ENCODE data around the gene TLE4.
"Not testable (repeated sequence)": the region's sequence is repeated elsewhere in the genome, so short reads cannot be mapped to it uniquely, and the experiment has no call there.

Gene TLE4

GRCh38 chr9:79604149-79604548, 32.4 kb downstream of the TLE4 start:
- DNase-seq = no peak

GRCh38 chr9:79604921-79605562, 33.3 kb downstream of the TLE4 start:
- DNase-seq = no peak

- DNase-seq = not testable (repeated sequence)
These were observed 34.8 kb downstream of the TLE4 start for GRCh38 chr9:79606529-79606928.

- no peak for DNase-seq
These were observed 37.8 kb downstream of the TLE4 start for GRCh38 chr9:79609468-79610018.

GRCh38 chr9:79610019-79610631, 38.4 kb downstream of the TLE4 start:
- peak; percentile 18 for DNase-seq

GRCh38 chr9:79610791-79611614, 39.2 kb downstream of the TLE4 start:
- DNase-seq = no peak

GRCh38 chr9:79613145-79613544, 41.4 kb downstream of the TLE4 start:
- DNase-seq = no peak

- DNase-seq = no peak
These were observed 43.3 kb downstream of the TLE4 start for GRCh38 chr9:79615038-79615437.

- DNase-seq = no peak
These were observed 44.2 kb downstream of the TLE4 start for GRCh38 chr9:79616013-79616412.

- no peak for DNase-seq
These were observed 45.2 kb downstream of the TLE4 start for GRCh38 chr9:79616971-79617370.

- no peak for DNase-seq
These were observed 45.6 kb downstream of the TLE4 start for GRCh38 chr9:79617395-79617794.

- DNase-seq = no peak
These were observed 48.2 kb downstream of the TLE4 start for GRCh38 chr9:79619930-79620329.

- DNase-seq = no peak
These were observed 50.3 kb downstream of the TLE4 start for GRCh38 chr9:79621916-79622575.

- DNase-seq = no peak
These were observed 52.3 kb downstream of the TLE4 start for GRCh38 chr9:79623799-79624721.

- DNase-seq = no peak
These were observed 58.0 kb downstream of the TLE4 start for GRCh38 chr9:79629721-79630120.

- DNase-seq = no peak
These were observed 59.0 kb downstream of the TLE4 start for GRCh38 chr9:79630521-79631403.

GRCh38 chr9:79632060-79632459, 60.3 kb downstream of the TLE4 start:
- DNase-seq = no peak

GRCh38 chr9:79632705-79633104, 60.9 kb downstream of the TLE4 start:
- no peak for DNase-seq

- no peak for DNase-seq
These were observed 61.8 kb downstream of the TLE4 start for GRCh38 chr9:79633558-79633957.

GRCh38 chr9:79637177-79637925, 65.6 kb downstream of the TLE4 start:
- DNase-seq = no peak
